GM18858 (cell line): Measurements from ENCODE around the gene CDH11.

Source experiments
- ATAC-seq: cut with Tn5 transposase; IDR thresholded peaks from one replicate; pipeline ENCODE4 v1.9.1; 2021; ENCODE audit not compliant: unreplicated experiment

Gene CDH11

DNA sequence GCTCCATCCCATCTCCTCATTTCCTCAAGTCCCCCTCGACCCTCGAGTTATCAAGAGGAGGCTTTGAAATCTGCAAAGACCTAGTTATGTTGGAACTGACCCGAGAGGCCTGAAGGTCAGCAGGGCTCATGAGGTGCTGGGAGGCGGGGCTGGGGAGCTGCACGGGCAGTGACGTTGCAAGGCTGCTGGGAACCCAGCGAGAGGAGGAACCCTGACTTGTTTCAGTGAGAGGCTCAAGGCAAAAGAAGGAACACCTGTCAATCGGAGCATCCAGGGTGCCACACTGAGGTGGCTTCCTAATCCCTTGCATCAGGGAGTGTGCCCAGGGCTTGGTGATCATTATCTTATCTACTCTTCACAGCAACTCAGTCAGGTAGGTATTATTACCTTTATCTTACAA is 86.9 kb downstream of the CDH11 start:
- no peak for ATAC-seq

DNA sequence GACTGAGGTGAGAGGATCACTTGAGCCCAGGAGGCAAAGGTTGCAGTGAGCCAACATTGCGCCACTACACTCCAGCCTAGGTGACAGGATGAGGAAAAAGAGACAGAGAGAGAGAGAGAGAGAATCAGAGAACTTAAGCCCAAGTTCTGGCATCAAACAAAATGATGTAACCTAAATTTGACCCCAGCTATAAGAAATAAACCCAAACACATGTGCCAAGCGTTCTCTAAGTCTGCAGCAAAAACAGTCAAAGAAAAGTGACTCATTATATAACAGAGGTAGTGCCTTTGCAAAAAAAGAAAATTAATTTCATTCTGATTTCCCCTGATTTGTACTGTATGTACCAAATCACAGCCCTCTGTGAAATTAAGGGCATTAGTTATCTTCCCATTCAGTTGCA is 89.5 kb downstream of the CDH11 start:
- no peak for ATAC-seq

DNA sequence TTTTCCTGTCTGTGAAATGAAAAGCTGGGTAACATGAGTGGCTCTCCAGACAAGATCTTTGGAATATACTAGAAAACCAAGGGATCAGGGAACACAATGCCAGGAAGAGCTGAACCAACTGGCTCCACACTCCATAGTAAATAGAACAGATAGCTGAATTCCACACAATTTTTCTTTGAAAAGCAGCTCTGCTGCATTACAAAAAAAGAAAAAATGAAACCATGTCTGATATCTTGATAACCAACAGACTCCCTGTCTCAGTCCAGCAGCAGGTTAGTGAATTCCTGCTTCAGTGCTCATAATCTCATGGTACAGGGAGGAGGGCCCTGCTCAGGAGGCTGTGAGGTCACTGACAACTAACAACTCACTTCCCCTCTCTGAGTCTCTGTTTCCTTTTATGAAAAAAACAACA is 97.1 kb downstream of the CDH11 start:
- no peak for ATAC-seq

DNA sequence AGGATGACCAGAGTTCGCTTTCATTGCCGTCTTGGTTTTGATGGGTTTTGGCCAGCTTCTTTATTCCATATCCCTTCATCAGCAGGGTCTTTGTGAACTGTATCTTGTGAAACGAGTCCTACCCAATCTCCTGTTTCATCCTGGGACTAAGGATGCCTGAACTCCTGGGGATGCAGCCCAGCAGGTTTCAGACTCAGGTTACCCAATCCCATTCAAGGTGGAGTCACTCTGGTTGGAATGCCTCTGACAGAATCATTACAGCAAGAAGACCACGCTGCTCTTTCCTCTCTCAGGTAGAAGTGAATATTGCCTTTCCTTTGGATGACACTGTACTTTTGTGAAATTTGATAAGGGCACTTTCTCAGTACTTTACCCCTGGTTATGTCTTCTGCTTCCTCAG is 98.1 kb downstream of the CDH11 start:
- ATAC-seq = no peak

DNA sequence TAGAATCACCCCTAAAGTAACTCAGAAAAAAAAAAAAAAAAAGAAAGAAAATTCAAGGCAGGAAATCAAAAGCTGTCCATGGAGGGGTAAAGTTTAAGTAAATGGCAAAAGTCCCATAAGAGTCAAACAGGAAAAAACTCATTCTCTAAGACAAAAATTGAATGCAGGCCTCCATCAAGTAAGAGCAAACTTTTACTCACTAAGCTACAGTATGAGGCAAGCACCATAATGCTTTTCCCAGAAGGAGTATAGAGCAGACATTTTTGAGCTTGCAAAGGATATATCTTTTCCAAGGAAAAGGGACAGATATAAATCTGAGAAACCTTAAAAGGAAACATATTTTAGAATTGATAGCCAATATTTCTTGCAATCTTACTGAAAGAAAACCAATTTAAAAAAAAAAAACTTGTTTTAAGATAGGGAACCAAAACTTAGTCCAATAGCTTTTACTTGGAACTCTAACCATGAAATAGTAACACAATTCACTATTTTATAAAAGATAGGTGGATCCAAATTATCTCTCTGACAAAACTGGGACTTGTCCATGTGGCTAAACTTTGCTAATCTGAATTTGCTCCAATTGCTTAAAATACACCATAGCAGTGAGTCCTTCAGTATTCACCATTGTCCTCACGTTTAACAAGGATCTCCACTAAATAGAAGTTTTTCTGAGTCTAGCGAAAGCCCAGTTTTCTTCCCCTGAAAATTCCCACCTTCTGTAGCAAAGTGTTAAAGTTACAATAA is 99.8 kb downstream of the CDH11 start:
- no peak for ATAC-seq

DNA sequence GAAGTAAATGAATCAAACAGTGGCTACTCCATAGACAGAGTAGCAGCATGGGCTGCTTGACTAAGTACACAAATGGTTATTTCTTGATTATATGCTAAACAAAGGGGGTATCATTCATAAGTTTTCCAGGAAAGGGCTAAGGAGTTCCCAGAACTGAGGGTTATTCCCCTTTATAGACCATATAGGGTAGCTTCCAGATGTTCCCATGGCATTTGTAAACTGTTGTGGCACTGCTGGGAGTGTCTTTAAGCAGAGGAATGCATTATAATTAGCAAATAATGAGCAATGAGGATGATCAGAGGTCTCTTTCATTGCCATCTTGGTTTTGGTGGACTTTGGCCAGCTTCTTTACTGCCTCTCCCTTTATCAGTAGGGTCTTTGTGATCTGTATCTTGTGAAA is 105.1 kb downstream of the CDH11 start:
- ATAC-seq = no peak

DNA sequence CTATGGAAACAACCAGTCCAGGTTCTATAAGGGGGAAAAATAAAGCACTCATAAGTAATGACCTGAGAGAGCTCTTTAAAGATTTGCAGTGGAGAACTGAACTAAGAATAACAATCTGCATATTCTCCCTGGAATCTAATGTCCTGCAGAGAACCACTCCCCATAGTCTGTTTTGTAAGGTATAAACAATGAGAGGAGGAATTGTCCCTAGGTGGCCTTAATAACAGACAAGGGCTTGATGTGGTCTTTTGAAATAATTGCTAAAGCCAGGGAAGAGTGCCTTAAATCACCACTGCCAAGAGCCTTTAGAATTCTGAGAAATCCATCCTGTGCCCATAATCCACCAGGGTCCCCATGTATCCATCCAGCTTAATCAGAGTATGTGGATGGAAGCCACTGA is 106.3 kb downstream of the CDH11 start:
- no peak for ATAC-seq

DNA sequence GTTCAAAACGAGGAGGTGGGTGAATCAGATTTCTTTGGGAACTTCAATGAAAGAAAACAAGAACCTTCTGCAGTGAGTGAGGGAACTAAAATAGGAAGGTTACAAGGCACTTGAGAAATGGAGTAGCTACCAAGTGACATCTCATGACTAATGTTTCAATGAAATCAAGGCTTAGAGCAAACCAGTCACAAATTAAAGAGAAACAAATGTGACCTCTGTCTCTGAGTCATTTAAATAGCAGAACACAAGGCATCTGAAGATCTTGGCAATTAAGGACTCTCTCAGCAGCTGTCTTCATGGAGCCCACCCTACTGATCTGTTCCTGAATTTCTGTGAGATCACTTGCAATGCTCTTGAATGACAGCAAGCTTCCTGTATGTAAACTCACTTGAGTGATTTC is 109.5 kb downstream of the CDH11 start:
- ATAC-seq = no peak

DNA sequence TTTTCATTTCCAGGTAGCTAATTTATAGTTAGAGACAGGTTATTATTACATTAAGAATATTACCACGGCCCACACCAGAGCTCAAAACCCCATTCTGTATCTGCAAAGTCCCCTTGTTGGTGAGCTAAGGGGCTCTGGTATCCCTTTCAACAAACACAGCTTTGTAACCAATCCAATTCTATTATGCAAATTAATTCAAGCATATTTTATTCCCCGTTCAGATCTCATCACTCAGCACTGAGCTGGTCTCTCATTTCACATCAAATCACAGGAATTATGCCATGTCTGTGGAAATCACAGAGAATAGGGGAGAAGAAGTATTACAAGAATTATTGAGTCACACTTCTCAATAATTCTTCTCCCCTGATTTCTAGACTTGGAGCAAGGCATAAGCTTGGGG is 111.7 kb downstream of the CDH11 start:
- no peak for ATAC-seq

DNA sequence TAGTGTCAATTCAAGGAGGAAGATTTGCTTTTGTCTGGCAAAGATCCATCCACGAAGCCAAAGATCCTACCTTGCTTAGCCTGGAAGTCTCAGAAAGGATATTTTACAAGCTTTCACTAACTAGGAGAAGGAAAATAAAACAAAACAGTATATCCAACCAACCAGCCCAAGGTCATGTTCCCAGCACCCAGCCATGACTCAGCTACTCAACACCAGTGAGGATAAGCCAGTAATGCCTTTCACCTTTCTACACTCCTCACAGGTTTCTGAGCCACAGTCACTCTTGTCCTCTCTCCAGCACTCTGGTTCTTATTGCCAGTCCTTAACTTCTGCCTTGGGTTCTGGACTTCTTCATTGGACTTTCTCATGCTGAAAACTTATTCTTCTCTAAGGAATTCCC is 116.2 kb downstream of the CDH11 start:
- ATAC-seq = no peak

DNA sequence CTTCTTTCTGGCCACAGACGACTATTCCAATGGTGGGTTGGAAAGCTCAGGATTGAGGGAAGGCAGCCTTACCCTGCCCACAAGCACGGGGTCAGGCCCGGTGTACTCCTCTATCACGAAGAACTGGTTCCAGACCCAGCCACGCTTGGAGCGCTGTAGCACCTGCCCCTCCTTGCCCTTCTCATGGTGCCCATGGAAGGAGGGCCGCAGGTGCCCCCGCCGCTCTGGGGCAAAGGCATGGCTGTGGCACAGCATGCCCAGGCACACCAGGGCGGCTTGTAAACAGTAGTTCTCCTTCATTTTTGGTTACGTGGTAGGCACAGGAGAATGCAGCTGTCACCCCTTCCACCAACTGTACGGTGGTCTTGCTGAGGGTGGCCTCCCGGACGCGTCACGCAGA is 117.3 kb downstream of the CDH11 start:
- ATAC-seq = no peak

DNA sequence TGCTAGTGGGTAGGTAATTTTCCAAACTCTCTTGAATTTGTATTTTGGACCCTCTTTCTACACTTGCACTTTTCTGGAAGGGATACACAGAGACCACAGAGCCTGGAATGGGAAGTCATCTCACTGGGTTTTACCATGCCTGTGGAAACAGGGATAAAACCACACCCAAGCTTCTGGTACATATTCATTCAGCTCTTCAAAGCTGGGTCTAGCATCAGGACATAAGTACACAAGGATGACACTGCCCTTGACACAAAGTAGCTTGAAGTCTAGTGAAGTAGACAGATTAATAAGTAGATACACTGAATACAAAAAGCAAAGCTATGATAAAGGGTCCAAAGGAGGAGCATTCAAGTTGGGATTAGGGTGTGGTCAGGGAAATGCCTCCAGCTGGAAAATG is 118.2 kb downstream of the CDH11 start:
- ATAC-seq = no peak

DNA sequence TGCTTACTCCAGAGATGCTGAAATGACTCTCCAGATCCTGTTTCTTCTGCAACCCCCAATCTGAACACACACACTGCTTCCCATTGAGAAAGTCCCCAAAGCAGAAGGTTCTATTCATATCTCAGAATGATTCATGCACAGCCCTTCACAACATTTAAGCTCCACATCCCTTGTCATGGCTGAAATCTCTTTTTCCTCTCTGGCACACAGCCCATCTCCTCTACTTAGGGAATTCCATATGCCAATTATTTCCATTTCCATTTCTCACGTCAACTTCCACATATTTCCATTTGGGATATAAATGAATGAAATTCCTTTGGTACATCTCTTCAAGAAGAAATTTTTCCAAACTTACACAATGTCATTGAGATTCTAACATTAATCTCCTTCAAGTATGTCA is 119.6 kb downstream of the CDH11 start:
- ATAC-seq = no peak

DNA sequence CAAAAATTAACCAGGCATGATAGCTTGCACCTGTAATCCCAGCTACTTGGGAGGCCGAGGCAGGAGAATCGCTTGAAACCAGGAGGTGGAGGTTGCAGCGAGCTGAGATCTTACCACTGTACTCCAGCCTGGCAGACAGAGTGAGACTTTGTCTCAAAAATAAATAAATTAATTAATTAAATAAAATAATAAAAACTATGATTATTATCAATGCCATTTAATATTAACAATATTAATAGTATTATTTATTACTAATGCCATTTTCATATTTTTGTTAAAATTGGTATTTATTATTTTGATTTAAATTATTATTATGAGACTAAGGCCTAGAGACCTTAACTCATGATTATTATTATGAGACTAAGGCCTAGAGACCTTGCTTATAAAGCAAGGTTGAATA is 121.2 kb downstream of the CDH11 start:
- no peak for ATAC-seq

DNA sequence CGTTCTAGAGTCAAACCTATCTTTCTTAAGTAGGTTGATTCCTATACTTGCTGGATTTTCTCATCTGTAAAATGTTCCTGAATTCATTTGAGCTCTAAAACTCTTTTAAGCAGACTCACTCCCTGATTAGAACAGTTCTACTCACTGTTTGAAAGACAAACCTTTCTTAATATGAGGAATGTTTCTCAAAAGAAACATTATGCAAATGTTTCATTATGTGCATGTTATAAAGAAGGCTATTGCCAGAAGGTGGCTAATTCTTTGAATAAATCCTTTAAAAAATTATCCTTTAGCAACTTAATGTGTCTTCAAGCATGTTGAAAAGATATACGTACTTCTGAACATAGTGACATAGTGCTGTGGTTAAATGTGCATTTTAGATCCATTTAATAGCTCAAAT is 124.1 kb downstream of the CDH11 start:
- no peak for ATAC-seq

DNA sequence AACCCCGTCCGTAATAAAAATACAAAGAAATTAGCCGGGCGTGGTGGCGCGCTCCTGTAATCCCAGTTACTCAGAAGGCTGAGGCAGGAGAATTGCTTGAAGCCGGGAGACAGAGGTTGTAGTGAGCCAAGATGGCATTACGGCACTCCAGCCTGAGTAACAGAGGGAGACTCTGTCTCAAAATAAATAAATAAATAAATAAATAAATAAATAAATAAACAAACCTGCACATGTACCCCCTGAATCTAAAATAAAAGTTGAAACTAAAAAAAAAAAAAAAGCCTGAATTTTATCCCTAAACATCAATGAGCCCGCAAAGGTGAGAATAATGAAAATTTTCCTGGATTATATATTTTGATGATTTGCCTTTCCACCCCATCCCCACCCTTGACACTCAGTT is 124.7 kb downstream of the CDH11 start:
- no peak for ATAC-seq

DNA sequence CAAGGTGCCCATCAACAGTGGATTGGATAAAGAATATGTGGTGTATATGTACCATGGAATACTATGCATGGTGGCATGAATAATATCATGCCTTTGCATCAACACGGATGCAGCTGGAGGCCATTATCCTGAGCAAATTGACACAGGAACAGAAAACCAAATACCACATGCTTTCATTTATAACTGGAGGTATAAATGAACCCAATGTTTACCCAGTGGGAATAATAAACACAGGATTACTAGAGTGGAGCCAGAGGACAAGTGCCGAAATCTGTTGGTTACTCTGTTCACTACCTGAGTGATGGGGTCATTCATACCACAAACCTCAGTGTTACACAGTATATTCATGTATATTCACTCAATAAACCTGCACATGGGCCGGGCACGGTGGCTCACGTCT is 125.2 kb downstream of the CDH11 start:
- no peak for ATAC-seq

DNA sequence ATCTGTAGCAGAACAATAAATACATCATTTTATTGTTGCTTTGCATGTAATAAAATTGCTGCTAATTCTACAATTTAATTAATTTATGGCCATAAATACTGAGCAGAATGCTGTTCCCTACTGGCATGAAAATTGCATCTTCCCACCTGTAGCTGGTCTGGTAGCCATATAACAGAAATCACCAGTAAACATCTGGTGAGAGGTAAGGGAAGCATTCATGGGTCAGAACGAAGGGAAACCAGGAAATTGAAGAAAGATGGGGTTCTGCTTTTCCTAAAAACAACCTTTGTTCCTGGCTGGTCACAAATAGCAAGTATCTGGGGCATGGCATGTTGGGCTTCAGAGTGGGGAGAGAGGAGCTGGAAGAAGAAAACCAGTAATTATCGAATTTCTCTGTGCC is 128.4 kb downstream of the CDH11 start:
- ATAC-seq = no peak

DNA sequence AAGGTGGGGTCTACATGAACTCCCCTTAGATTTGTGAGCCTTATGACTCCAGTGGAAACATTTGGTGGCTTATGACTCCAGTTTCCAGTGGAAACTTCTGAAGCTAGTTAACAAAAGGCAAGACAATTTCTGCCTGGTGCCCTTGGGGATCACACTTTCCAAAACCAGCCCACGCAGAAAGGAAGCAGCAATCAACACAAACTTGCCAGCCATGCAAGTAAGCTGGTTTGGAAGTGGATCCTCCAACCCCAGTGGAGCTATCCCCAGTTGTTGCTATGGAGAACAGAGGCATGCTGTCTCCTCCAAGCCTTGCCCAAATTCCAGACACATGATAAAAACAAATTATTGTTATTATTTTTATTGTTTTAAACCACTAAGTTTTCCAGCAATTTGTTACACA is 130.9 kb downstream of the CDH11 start:
- no peak for ATAC-seq

DNA sequence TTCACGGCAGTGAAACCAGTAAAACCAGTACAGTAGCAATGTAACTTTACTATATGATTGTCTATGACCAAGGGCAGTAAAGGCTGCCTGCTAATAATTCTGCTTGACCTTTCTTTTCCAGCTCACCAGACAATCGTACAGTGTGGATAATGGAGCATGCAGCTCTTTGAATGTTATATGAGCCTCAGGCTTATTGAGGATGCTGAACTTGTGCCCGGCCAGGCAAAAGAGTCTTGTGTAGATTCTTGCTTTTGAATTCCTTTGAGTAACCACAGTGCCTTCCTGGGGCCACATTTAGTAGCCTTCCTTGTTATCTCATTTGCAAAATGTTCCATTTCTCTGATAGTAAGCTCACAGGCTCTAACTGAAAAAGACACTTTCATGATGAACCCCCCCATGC is 131.8 kb downstream of the CDH11 start:
- ATAC-seq = no peak

DNA sequence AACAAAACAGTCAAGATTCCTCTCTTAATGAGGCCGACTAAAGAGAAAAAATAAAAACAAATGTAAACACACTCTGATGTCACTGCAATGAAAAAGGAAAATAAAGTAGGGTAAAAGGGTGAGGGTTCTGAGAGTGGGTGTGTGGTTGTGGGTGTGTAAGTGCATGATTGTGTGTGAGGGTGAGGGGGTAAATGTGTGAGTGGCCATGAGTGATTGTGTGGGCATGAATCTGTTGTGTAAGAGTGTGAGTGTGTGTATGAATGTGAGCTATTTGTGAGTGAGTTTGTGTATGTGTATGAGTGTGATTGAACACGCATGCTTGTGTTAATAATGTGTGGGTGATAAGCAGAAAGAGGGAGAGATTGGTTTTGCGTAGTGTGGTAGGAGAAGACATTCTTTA is 132.8 kb downstream of the CDH11 start:
- no peak for ATAC-seq

DNA sequence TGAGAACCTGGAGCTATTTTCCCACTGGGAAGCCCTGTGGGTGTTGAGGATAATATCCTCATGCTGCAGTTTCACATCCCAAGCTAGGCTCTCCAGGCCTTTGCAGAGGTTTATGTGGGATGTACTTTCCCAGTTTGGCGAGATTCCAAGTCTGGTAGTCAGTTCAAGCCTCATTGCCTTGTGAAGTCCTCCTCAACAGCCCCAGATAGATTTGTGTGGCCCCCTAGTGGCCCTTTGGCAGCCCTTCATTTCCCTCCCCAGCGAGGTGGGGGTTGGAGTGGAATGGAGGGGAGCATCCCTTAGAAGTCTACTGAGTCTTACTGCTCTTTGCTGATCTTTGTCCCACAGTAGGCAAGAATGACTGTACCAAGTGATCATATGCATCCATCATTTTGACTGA is 137.9 kb downstream of the CDH11 start:
- no peak for ATAC-seq

DNA sequence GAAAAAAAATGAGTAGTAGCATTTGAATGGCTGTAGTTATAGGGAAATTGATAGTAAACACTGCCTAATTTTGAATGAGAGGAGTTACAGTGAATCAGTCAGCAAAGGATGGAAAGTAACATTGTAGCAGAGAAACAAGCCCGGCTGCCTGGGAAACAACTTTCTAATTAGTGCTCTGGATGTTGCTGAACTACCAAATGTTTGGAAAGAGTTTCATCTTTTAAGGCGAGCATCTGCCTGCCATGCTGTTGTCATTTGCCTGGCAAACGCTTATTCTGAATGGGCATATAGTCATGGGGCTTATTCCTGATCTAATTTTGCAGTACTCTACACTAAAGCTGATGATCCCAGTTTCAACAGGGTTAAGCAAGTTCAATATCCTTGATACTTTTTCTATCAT is 138.6 kb downstream of the CDH11 start:
- ATAC-seq = no peak

DNA sequence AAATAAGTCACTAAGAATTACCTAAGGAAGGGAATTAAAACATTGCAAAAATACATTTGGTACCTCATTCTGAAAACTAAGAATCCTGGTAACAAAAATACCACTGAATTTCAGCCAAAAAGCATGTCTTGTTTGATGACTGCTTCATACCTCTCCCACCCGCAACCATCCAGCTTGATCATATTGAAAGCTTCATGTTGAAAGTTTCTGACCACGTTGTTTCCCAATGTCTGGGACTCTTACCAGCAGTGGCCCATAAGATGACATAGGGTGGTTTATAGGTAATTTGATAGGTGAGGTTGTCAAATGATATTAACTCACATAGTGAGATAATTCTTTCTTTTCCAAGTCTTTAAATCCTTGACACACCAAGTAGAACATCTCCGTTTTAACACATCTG is 139.3 kb downstream of the CDH11 start:
- ATAC-seq = no peak
